Measurements from ENCODE around the gene TRIM31. TPM values are rescaled to one million over a fixed set of nuclear protein-coding genes. Genes with fewer than 3 reads are reported as not detected.

The TRIM31 gene
- total RNA-seq, 2 experiments from 2014 or later: not detected

- H3K27me3 Mint-ChIP-seq: peaks cover 74% of the 10 kb centered on the region
- H3K4me3 Mint-ChIP-seq: peak overlapping the region; percentile 80
- peak overlapping the region; percentile 50 for H3K27ac Mint-ChIP-seq
These were observed 9.7 kb downstream of the TRIM31 start for GRCh38 chr6:30102970-30103871.

GRCh38 chr6:30102414-30102969 is 10.4 kb downstream of the TRIM31 start:
- Mint-ChIP-seq H3K36me3 (no peaks in the 10 kb centered on the region), H3K27me3 (peaks cover 72% of the 10 kb centered on the region), H3K27ac (no peak overlapping the region), H3K9me3 (no peaks in the 10 kb centered on the region), H3K4me3 (peak overlapping the region; percentile 80), H3K4me1 (peaks cover 42% of the 10 kb centered on the region)
- no peak for DNase-seq

More at GRCh38 chr6:30102970-30103871, 9.7 kb downstream of the TRIM31 start:
- Mint-ChIP-seq H3K4me1 (peaks cover 36% of the 10 kb centered on the region), H3K36me3 (no peaks in the 10 kb centered on the region), H3K9me3 (no peaks in the 10 kb centered on the region)
- DNase-seq: peak; percentile 77

GRCh38 chr6:30101444-30102413 is 11.2 kb downstream of the TRIM31 start:
- Mint-ChIP-seq H3K27ac (no peak overlapping the region), H3K4me3 (peak overlapping the region; percentile 32), H3K4me1 (peaks cover 42% of the 10 kb centered on the region), H3K27me3 (peaks cover 71% of the 10 kb centered on the region), H3K36me3 (no peaks in the 10 kb centered on the region), H3K9me3 (no peaks in the 10 kb centered on the region)
- DNase-seq: peak; percentile 63

GRCh38 chr6:30100585-30101443 is 12.1 kb downstream of the TRIM31 start:
- peaks cover 42% of the 10 kb centered on the region for H3K4me1 Mint-ChIP-seq
- H3K27me3 Mint-ChIP-seq: peaks cover 65% of the 10 kb centered on the region
- DNase-seq: peak; percentile 17

GRCh38 chr6:30100154-30100553 is 12.7 kb downstream of the TRIM31 start:
- Mint-ChIP-seq H3K9me3 (no peaks in the 10 kb centered on the region), H3K36me3 (no peaks in the 10 kb centered on the region), H3K27me3 (peaks cover 69% of the 10 kb centered on the region), H3K4me3 (peak overlapping the region; percentile 37), H3K27ac (no peak overlapping the region), H3K4me1 (peaks cover 42% of the 10 kb centered on the region)
- DNase-seq: no peak

More at GRCh38 chr6:30100585-30101443, 12.1 kb downstream of the TRIM31 start:
- no peaks in the 10 kb centered on the region for H3K36me3 Mint-ChIP-seq
- H3K4me3 Mint-ChIP-seq: peak overlapping the region; percentile 44
- H3K9me3 Mint-ChIP-seq: no peaks in the 10 kb centered on the region
- no peak overlapping the region for H3K27ac Mint-ChIP-seq

GRCh38 chr6:30097902-30098768 is 14.8 kb downstream of the TRIM31 start:
- no peak for DNase-seq
- Mint-ChIP-seq H3K4me3 (no peak overlapping the region), H3K4me1 (peaks cover 35% of the 10 kb centered on the region)

GRCh38 chr6:30096829-30097228 is 16.1 kb downstream of the TRIM31 start:
- H3K27me3 Mint-ChIP-seq: peaks cover 76% of the 10 kb centered on the region
- H3K27ac Mint-ChIP-seq: no peak overlapping the region
- H3K9me3 Mint-ChIP-seq: no peaks in the 10 kb centered on the region
- no peak for DNase-seq
- H3K4me1 Mint-ChIP-seq: peaks cover 27% of the 10 kb centered on the region
- no peaks in the 10 kb centered on the region for H3K36me3 Mint-ChIP-seq
- H3K4me3 Mint-ChIP-seq: no peak overlapping the region

More at GRCh38 chr6:30097902-30098768, 14.8 kb downstream of the TRIM31 start:
- Mint-ChIP-seq H3K27ac (no peak overlapping the region), H3K27me3 (peaks cover 67% of the 10 kb centered on the region), H3K9me3 (no peaks in the 10 kb centered on the region), H3K36me3 (no peaks in the 10 kb centered on the region)

- no peak overlapping the region for H3K27ac Mint-ChIP-seq
These were observed 18.8 kb downstream of the TRIM31 start for GRCh38 chr6:30093951-30094661.

GRCh38 chr6:30092852-30093543 is 19.9 kb downstream of the TRIM31 start:
- Mint-ChIP-seq H3K4me3 (no peak overlapping the region), H3K4me1 (peaks cover 4% of the 10 kb centered on the region), H3K36me3 (no peaks in the 10 kb centered on the region), H3K9me3 (no peaks in the 10 kb centered on the region), H3K27me3 (peaks cover 70% of the 10 kb centered on the region), H3K27ac (no peak overlapping the region)
- DNase-seq: no peak

More at GRCh38 chr6:30093951-30094661, 18.8 kb downstream of the TRIM31 start:
- no peak for DNase-seq
- no peak overlapping the region for H3K4me3 Mint-ChIP-seq
- H3K9me3 Mint-ChIP-seq: no peaks in the 10 kb centered on the region
- H3K27me3 Mint-ChIP-seq: peaks cover 72% of the 10 kb centered on the region
- peaks cover 10% of the 10 kb centered on the region for H3K4me1 Mint-ChIP-seq
- H3K36me3 Mint-ChIP-seq: no peaks in the 10 kb centered on the region

- no peak overlapping the region for H3K27ac Mint-ChIP-seq
- H3K36me3 Mint-ChIP-seq: no peaks in the 10 kb centered on the region
- H3K9me3 Mint-ChIP-seq: no peaks in the 10 kb centered on the region
- no peak for DNase-seq
- no peaks in the 10 kb centered on the region for H3K4me1 Mint-ChIP-seq
- no peak overlapping the region for H3K4me3 Mint-ChIP-seq
- peaks cover 71% of the 10 kb centered on the region for H3K27me3 Mint-ChIP-seq
These were observed 21.1 kb downstream of the TRIM31 start for GRCh38 chr6:30091577-30092381.

- Mint-ChIP-seq H3K4me3 (no peak overlapping the region), H3K36me3 (peaks cover 4% of the 10 kb centered on the region), H3K4me1 (no peaks in the 10 kb centered on the region), H3K9me3 (peaks cover 1% of the 10 kb centered on the region), H3K27ac (no peak overlapping the region), H3K27me3 (peaks cover 57% of the 10 kb centered on the region)
- no peak for DNase-seq
These were observed 25.0 kb downstream of the TRIM31 start for GRCh38 chr6:30087876-30088275.

- Mint-ChIP-seq H3K9me3 (no peaks in the 10 kb centered on the region), H3K27me3 (peaks cover 60% of the 10 kb centered on the region), H3K4me3 (no peak overlapping the region), H3K4me1 (peaks cover 13% of the 10 kb centered on the region), H3K27ac (no peak overlapping the region), H3K36me3 (peaks cover 3% of the 10 kb centered on the region)
- DNase-seq: no peak
These were observed 35.7 kb downstream of the TRIM31 start for GRCh38 chr6:30077218-30077617.
